H1 (cell line): Measurements from ENCODE around the gene TXN2. TPM values are rescaled to one million over a fixed set of nuclear protein-coding genes. Genes with fewer than 3 reads are reported as not detected.
"Not testable (repeated sequence)": the region's sequence is repeated elsewhere in the genome, so short reads cannot be mapped to it uniquely, and the experiment has no call there.

Source experiments
- CTCF ChIA-PET: fragments of 300-600 bp; sonication (Branson Sonifier 250); formaldehyde crosslinking; loops from one replicate; lab custom pipeline; 2021; ENCODE audit not compliant: partially characterized antibody; lab: Charles Lee
- POLR2A ChIA-PET: fragments of 300-600 bp; sonication (Branson Sonifier 250); formaldehyde crosslinking; loops from one replicate; lab custom pipeline; 2021; ENCODE audit warnings: inconsistent platforms; ENCODE audit not compliant: partially characterized antibody; lab: Charles Lee
- DNase-seq, 2 experiments: peaks; one replicate each; pipeline versions ENCODE4 v3.0.0 to v3.0.0-alpha.2; 2010 to 2022; ENCODE audit warnings: low spot score in 2 of 2, low read depth in 1 of 2, mixed read lengths in 1 of 2
- FAIRE-seq: peaks from 2 replicates; lab custom pipeline; 2011; peaks lifted over from hg19 to GRCh38; lab: Jason Lieb, UNC
- H2AFZ ChIP-seq: 2 replicates; pipeline ENCODE4 v1.8.1; 2012; ENCODE audit warnings: low read length, inconsistent platforms
- H2AK5ac ChIP-seq: 2 replicates; pipeline ENCODE4 v1.6.1; 2013; ENCODE audit warnings: low read depth, low read length
- H2BK120ac ChIP-seq: replicated peaks from 2 replicates; pipeline ENCODE3; 2013; ENCODE audit warnings: low read depth, low read length, inconsistent platforms
- H2BK12ac ChIP-seq: 2 replicates; pipeline ENCODE4 v1.6.1; 2013; ENCODE audit warnings: low read depth, low read length
- H2BK15ac ChIP-seq: 2 replicates; pipeline ENCODE4 v1.6.1; 2013; ENCODE audit warnings: low read length
- H2BK20ac ChIP-seq: 2 replicates; pipeline ENCODE4 v1.6.1; 2013; ENCODE audit warnings: low read length
- H2BK5ac ChIP-seq: 2 replicates; pipeline ENCODE4 v1.6.1; 2013; ENCODE audit warnings: low read depth, low read length
- H3K14ac ChIP-seq: 2 replicates; pipeline ENCODE4 v1.6.1; 2013; ENCODE audit warnings: inconsistent platforms; ENCODE audit not compliant: insufficient read length
- H3K18ac ChIP-seq: 2 replicates; pipeline ENCODE4 v1.6.1; 2013; ENCODE audit warnings: low read length; ENCODE audit errors: extremely low read depth
- H3K23ac ChIP-seq: 2 replicates; pipeline ENCODE4 v1.6.1; 2013; ENCODE audit warnings: inconsistent platforms; ENCODE audit not compliant: insufficient read length
- H3K23me2 ChIP-seq: 2 replicates; pipeline ENCODE4 v1.6.1; 2013; ENCODE audit warnings: low read depth, low read length
- H3K27ac ChIP-seq: 2 replicates; pipeline ENCODE4 v1.6.1; 2011; ENCODE audit warnings: low read depth, low read length, inconsistent platforms
- H3K27me3 ChIP-seq, 4 experiments: replicated peaks in 1 of 4; 1 replicate in 1 of 4; 2 replicates in 3 of 4; pipeline versions ENCODE4 v1.6.1 to v1.8.1; 2011 to 2013; ENCODE audit warnings: low read length in 3 of 4, mild to moderate bottlenecking in 3 of 4, inconsistent platforms in 2 of 4, mixed read lengths in 2 of 4, moderate library complexity in 1 of 4; ENCODE audit not compliant: control insufficient read depth in 3 of 4, insufficient read depth in 3 of 4; ENCODE audit errors: extremely low read depth in 1 of 4
- H3K36me3 ChIP-seq, 4 experiments: 2 replicates each; pipeline versions ENCODE4 v1.6.1 to v1.8.1; 2011 to 2013; ENCODE audit warnings: mild to moderate bottlenecking in 4 of 4, low read length in 3 of 4, moderate library complexity in 2 of 4, control low read depth in 1 of 4, inconsistent platforms in 1 of 4; ENCODE audit not compliant: insufficient read depth in 4 of 4, control insufficient read depth in 2 of 4
- H3K4ac ChIP-seq: replicated peaks from 2 replicates; pipeline ENCODE3; 2013; ENCODE audit warnings: low read length, low read depth, mixed read lengths, inconsistent platforms; ENCODE audit not compliant: insufficient read length
- H3K4me1 ChIP-seq, 4 experiments: replicated peaks in 1 of 4; 1 replicate in 1 of 4; 2 replicates in 3 of 4; pipeline versions ENCODE4 v1.6.1 to v1.8.1; 2011 to 2013; ENCODE audit warnings: low read length in 3 of 4, inconsistent platforms in 2 of 4, mixed read lengths in 1 of 4; ENCODE audit not compliant: insufficient read depth in 4 of 4, control insufficient read depth in 3 of 4
- H3K4me2 ChIP-seq, 2 experiments: 2 replicates each; pipeline versions ENCODE4 v1.6.1 to v1.8.1; 2011 to 2013; ENCODE audit warnings: low read depth in 2 of 2, low read length in 2 of 2, control low read depth in 1 of 2, inconsistent platforms in 1 of 2, mild to moderate bottlenecking in 1 of 2; ENCODE audit not compliant: insufficient read depth in 1 of 2
- H3K4me3 ChIP-seq, 4 experiments: fragments of 200-600, 300-600 bp in 1 of 4; sonication (generic), shearing (Covaris generic), sonication (Bioruptor Twin) in 1 of 4; 2 replicates each; pipeline versions ENCODE4 v1.5.1 to v1.8.1; 2011 to 2016; ENCODE audit warnings: low read length in 4 of 4, low read depth in 3 of 4, control low read depth in 2 of 4, inconsistent platforms in 2 of 4, mild to moderate bottlenecking in 2 of 4, mixed read lengths in 1 of 4, moderate library complexity in 1 of 4; ENCODE audit not compliant: insufficient read depth in 2 of 4; ENCODE audit errors: extremely low read depth in 1 of 4
- H3K56ac ChIP-seq: replicated peaks from 2 replicates; pipeline ENCODE3; 2013; ENCODE audit warnings: low read depth, mild to moderate bottlenecking, mixed read lengths, low read length, inconsistent platforms; ENCODE audit not compliant: insufficient read length
- H3K79me1 ChIP-seq: 2 replicates; pipeline ENCODE4 v1.6.1; 2013; ENCODE audit warnings: low read depth, low read length, control low read depth
- H3K79me2 ChIP-seq, 2 experiments: 2 replicates each; pipeline versions ENCODE4 v1.6.1 to v1.8.1; 2012 to 2013; ENCODE audit warnings: low read length in 2 of 2, mild to moderate bottlenecking in 2 of 2, inconsistent platforms in 1 of 2; ENCODE audit not compliant: insufficient read depth in 2 of 2, control insufficient read depth in 1 of 2
- H3K9ac ChIP-seq, 4 experiments: replicated peaks in 1 of 4; 1 replicate in 1 of 4; 2 replicates in 3 of 4; pipeline versions ENCODE4 v1.6.1 to v1.8.1; 2011 to 2013; ENCODE audit warnings: low read depth in 3 of 4, low read length in 3 of 4, control low read depth in 2 of 4, mild to moderate bottlenecking in 2 of 4, moderate library complexity in 2 of 4, inconsistent platforms in 1 of 4; ENCODE audit errors: extremely low read depth in 1 of 4
- H3K9me3 ChIP-seq, 2 experiments: 2 replicates each; pipeline versions ENCODE4 v1.6.1 to v1.8.1; 2012 to 2013; ENCODE audit warnings: mild to moderate bottlenecking in 2 of 2, moderate library complexity in 2 of 2, control low read depth in 1 of 2, inconsistent platforms in 1 of 2, low read depth in 1 of 2, low read length in 1 of 2, mixed read lengths in 1 of 2; ENCODE audit not compliant: insufficient read depth in 2 of 2
- H4K20me1 ChIP-seq, 2 experiments: replicated peaks in 1 of 2; 2 replicates each; pipeline versions ENCODE3 to v1.8.1; 2011 to 2013; ENCODE audit warnings: inconsistent platforms in 2 of 2, low read length in 2 of 2, mild to moderate bottlenecking in 1 of 2; ENCODE audit not compliant: insufficient read depth in 2 of 2, control insufficient read depth in 1 of 2
- H4K5ac ChIP-seq: 2 replicates; pipeline ENCODE4 v1.6.1; 2013; ENCODE audit warnings: low read length, low read depth, mixed read lengths, inconsistent platforms; ENCODE audit not compliant: insufficient read length
- H4K8ac ChIP-seq: 2 replicates; pipeline ENCODE4 v1.8.0; 2013; ENCODE audit warnings: mild to moderate bottlenecking, moderate library complexity, low read length, inconsistent platforms; ENCODE audit not compliant: insufficient read depth; ENCODE audit errors: extremely low read depth
- H4K91ac ChIP-seq: replicated peaks from 2 replicates; pipeline ENCODE3; 2013; ENCODE audit warnings: low read length, mixed read lengths, inconsistent platforms; ENCODE audit not compliant: insufficient read length
- WGBS, 2 experiments: shearing (Covaris generic) in 1 of 2; methylation state at CpG; one replicate each; pipeline versions ENCODE4 v1.1.6 to v1.1.7; 2013 to 2015; ENCODE audit warnings: low lambda C conversion rate in 2 of 2, mixed read lengths in 2 of 2, inconsistent platforms in 1 of 2, low coverage in 1 of 2, missing lambda C conversion rate in 1 of 2; ENCODE audit not compliant: insufficient replicate concordance in 2 of 2, insufficient coverage in 1 of 2, insufficient read length in 1 of 2; ENCODE audit errors: extremely low coverage in 1 of 2, missing lambda C conversion rate in 1 of 2; 5-methylcytosine and 5-hydroxymethylcytosine counted together
- polyA plus RNA-seq, 7 experiments: library from polyadenylated mRNA; depleted of rRNA in 3 of 7; stranded (reverse) in 5 of 7; unstranded in 2 of 7; fragments of >200 nt in 5 of 7; fragments of 200-250 nt in 2 of 7; gene quantifications; 1 replicate in 5 of 7; 2 replicates in 1 of 7; 4 replicates in 1 of 7; pipeline versions ENCODE4 v1.2.1 to v1.2.3, GENCODE V29; 2011 to 2013; ENCODE audit warnings: missing spikeins in 2 of 7, mixed read lengths in 2 of 7
- total RNA-seq: library from RNA; stranded (reverse); fragmentation: NEBNext Ultra II Directional; extraction: Animal tissue kit (Norgen Biotek cat#: 25700); gene quantifications from 2 replicates; pipeline ENCODE4 v1.2.1, GENCODE V29; 2021

Gene TXN2
- total and polyA plus RNA-seq, 2 of the 8 experiments (the other 6 are each of a cell fraction or from before 2014, with no cell fraction given), result 47.5 to 116 TPM

DNA sequence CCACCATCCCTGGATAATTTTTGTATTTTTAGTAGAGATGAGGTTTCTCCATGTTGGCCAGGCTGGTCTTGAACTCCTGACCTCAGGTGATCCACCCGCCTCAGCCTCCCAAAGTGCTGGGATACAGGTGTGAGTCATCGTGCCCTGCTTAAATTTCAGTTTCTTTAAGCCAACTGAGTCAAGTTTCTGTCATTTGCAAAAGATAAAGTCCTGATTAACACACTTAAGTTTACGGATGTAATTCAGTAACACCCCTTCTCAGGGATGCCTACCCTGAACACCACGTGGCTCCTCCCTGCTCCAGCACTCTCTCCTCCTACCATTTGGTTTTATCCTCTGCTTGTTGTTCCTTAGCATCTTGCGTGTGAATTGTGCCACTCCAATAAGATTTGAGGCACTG is 57.0 kb downstream of the TXN2 start:
- not testable (repeated sequence) for H3K4me1 ChIP-seq, H2BK5ac ChIP-seq, H2AK5ac ChIP-seq, H2BK20ac ChIP-seq, H4K20me1 ChIP-seq, H3K4me3 ChIP-seq, H3K23me2 ChIP-seq, H3K4ac ChIP-seq, H3K9me3 ChIP-seq, H3K4me2 ChIP-seq, H3K79me2 ChIP-seq, H3K79me1 ChIP-seq, H4K8ac ChIP-seq, H4K5ac ChIP-seq, H3K9ac ChIP-seq, H2BK120ac ChIP-seq, H2AFZ ChIP-seq, H3K56ac ChIP-seq, DNase-seq, H3K36me3 ChIP-seq, H3K27me3 ChIP-seq, H2BK15ac ChIP-seq, H3K23ac ChIP-seq, H4K91ac ChIP-seq, FAIRE-seq, H3K27ac ChIP-seq, H3K18ac ChIP-seq, H3K14ac ChIP-seq
- ChIA-PET CTCF (interaction anchor here (0.7 to 1.3 kb wide), 7 partner anchors 11 to 551 kb away, joined by 3 to 4 read pairs (median 3); no protein-coding TSS in a partner anchor), POLR2A (interaction anchor here (1.0 to 5.3 kb wide), 3 partner anchors 9 to 40 kb away, joined by 3 to 33 read pairs (median 3); no protein-coding TSS in a partner anchor)
- WGBS, 2 experiments, result 90% methylated on average over 5 of the region's 5 CpGs; no CpG with 5 or more reads in 1 of the 2 experiments
- 0 out of 2 replicates have a peak overlapping the region, but pooled peaks have one; percentile 11 for H2BK12ac ChIP-seq
